NCI-H2029 treated with DMSO at 0.1 percent for 48 hours (cell line): ENCODE data around the gene GCLM.
"Not testable (repeated sequence)": the region's sequence is repeated elsewhere in the genome, so short reads cannot be mapped to it uniquely, and the experiment has no call there.

Experiments
- DNase-seq: peaks from one replicate; lab custom pipeline; 2025; lab: John Stamatoyannopoulos, UW

Gene GCLM

GRCh38 chr1:93888900-93889299 is 20.3 kb downstream of the GCLM start:
- DNase-seq: no peak

- DNase-seq: no peak
Observed at GRCh38 chr1:93882269-93882668, 27.0 kb downstream of the GCLM start.

- DNase-seq: no peak
Observed at GRCh38 chr1:93880731-93881130, 28.5 kb downstream of the GCLM start.

GRCh38 chr1:93878889-93879586 is 30.2 kb downstream of the GCLM start, which contains the start of gene DNTTIP2:
TSS of gene DNTTIP2 (minus strand) at chr1:93879206. CDS start at chr1:93879148, 58 bp downstream.
- peak; percentile 90 for DNase-seq

- DNase-seq: no peak
Observed at GRCh38 chr1:93878501-93878888, 30.7 kb downstream of the GCLM start.

- DNase-seq: no peak
Observed at GRCh38 chr1:93877529-93877928, 31.7 kb downstream of the GCLM start.

- no peak for DNase-seq
Observed at GRCh38 chr1:93876244-93876643, 33.0 kb downstream of the GCLM start.

GRCh38 chr1:93874025-93874651 is 35.1 kb downstream of the GCLM start:
- peak; percentile 24 for DNase-seq

- no peak for DNase-seq
Observed at GRCh38 chr1:93871366-93871765, 37.9 kb downstream of the GCLM start.

GRCh38 chr1:93869653-93870052 is 39.6 kb downstream of the GCLM start:
- no peak for DNase-seq

- not testable (repeated sequence) for DNase-seq
Observed at GRCh38 chr1:93868492-93868891, 40.7 kb downstream of the GCLM start.

- no peak for DNase-seq
Observed at GRCh38 chr1:93865253-93865652, 44.0 kb downstream of the GCLM start.

- DNase-seq: no peak
Observed at GRCh38 chr1:93864175-93864574, 45.1 kb downstream of the GCLM start.

- DNase-seq: not testable (repeated sequence)
Observed at GRCh38 chr1:93857653-93858052, 51.6 kb downstream of the GCLM start.

- DNase-seq: not testable (repeated sequence)
Observed at GRCh38 chr1:93855983-93856382, 53.2 kb downstream of the GCLM start.

GRCh38 chr1:93853940-93854339 is 55.3 kb downstream of the GCLM start:
- DNase-seq: no peak

- no peak for DNase-seq
Observed at GRCh38 chr1:93851878-93852277, 57.4 kb downstream of the GCLM start.

- no peak for DNase-seq
Observed at GRCh38 chr1:93851327-93851712, 57.9 kb downstream of the GCLM start.

GRCh38 chr1:93850687-93851326 is 58.4 kb downstream of the GCLM start:
- DNase-seq: not testable (repeated sequence)

GRCh38 chr1:93848350-93848883 is 60.8 kb downstream of the GCLM start:
- DNase-seq: no peak

GRCh38 chr1:93847811-93848288 is 61.4 kb downstream of the GCLM start:
- DNase-seq: peak; percentile 78

GRCh38 chr1:93846992-93847810 is 62.0 kb downstream of the GCLM start:
- DNase-seq: peak; percentile 78
